HEK293T (cell line): Measurements from ENCODE around the gene MUC15.

Source experiments
- CTCF ChIA-PET: fragments of 350-600 bp; formaldehyde crosslinking; extraction: SDS; loops from one replicate; lab custom pipeline; 2021; ENCODE audit warnings: antibody characterized with exemption, inconsistent platforms; lab: Yijun Ruan, JAX
- POLR2A ChIA-PET: fragments of 350-600 bp; formaldehyde crosslinking; extraction: SDS; loops from one replicate; lab custom pipeline; 2020; ENCODE audit warnings: antibody characterized with exemption, inconsistent platforms; lab: Yijun Ruan, JAX
- DNase-seq: peaks from one replicate; pipeline ENCODE4 v3.0.0; 2012; ENCODE audit warnings: mixed read lengths; ENCODE audit errors: extremely low spot score
- ARNT ChIP-seq: fragments of 450-650 bp; IDR thresholded peaks from 2 replicates; pipeline ENCODE4 v1.6.1; 2017; ENCODE audit warnings: mild to moderate bottlenecking
- BHLHE40 ChIP-seq: fragments of 450-650 bp; IDR thresholded peaks from 2 replicates; pipeline ENCODE4 v1.6.1; 2016; ENCODE audit warnings: mild to moderate bottlenecking, moderate library complexity, borderline replicate concordance
- CTBP1 ChIP-seq: fragments of 450-650 bp; IDR thresholded peaks from 2 replicates; pipeline ENCODE4 v1.6.1; 2016; ENCODE audit warnings: borderline replicate concordance
- ELF4 ChIP-seq: fragments of 450-650 bp; IDR thresholded peaks from 2 replicates; pipeline ENCODE4 v1.6.1; 2017; ENCODE audit warnings: antibody characterized with exemption
- FOXA1 ChIP-seq: fragments of 450-650 bp; IDR thresholded peaks from 2 replicates; pipeline ENCODE4 v1.6.1; 2016; ENCODE audit warnings: mild to moderate bottlenecking
- FOXK2 ChIP-seq: fragments of 450-650 bp; IDR thresholded peaks from 2 replicates; pipeline ENCODE4 v1.6.1; 2016; ENCODE audit warnings: mild to moderate bottlenecking
- FOXM1 ChIP-seq: fragments of 450-650 bp; IDR thresholded peaks from 2 replicates; pipeline ENCODE4 v1.6.1; 2017; ENCODE audit warnings: mild to moderate bottlenecking, borderline replicate concordance
- HDGF ChIP-seq: fragments of 450-650 bp; IDR thresholded peaks from 2 replicates; pipeline ENCODE4 v1.6.1; 2017; ENCODE audit warnings: antibody characterized with exemption, borderline replicate concordance
- L3MBTL2 ChIP-seq: fragments of 450-650 bp; conservative IDR thresholded peaks from 2 replicates; pipeline ENCODE4 v1.6.1; 2016; ENCODE audit warnings: mild to moderate bottlenecking
- LEF1 ChIP-seq: fragments of 450-650 bp; IDR thresholded peaks from 2 replicates; pipeline ENCODE4 v1.6.1; 2017; ENCODE audit warnings: mild to moderate bottlenecking, borderline replicate concordance
- NFRKB ChIP-seq: fragments of 450-650 bp; IDR thresholded peaks from 2 replicates; pipeline ENCODE4 v1.6.1; 2016; ENCODE audit warnings: mild to moderate bottlenecking, moderate library complexity
- SP1 ChIP-seq: fragments of 450-650 bp; IDR thresholded peaks from 2 replicates; pipeline ENCODE4 v1.6.1; 2017
- SUZ12 ChIP-seq: fragments of 450-650 bp; IDR thresholded peaks from 2 replicates; pipeline ENCODE4 v1.6.1; 2016; ENCODE audit warnings: mild to moderate bottlenecking
- TARDBP ChIP-seq: fragments of 450-650 bp; IDR thresholded peaks from 2 replicates; pipeline ENCODE4 v1.6.1; 2016
- ZNF384 ChIP-seq: fragments of 450-650 bp; IDR thresholded peaks from 2 replicates; pipeline ENCODE4 v1.6.1; 2016
- TF ChIP-seq, protein P1 (sequence below): fragments of 450-650 bp; IDR thresholded peaks from 2 replicates; pipeline ENCODE4 v1.6.1; 2016

MUC15 gene

DNA sequence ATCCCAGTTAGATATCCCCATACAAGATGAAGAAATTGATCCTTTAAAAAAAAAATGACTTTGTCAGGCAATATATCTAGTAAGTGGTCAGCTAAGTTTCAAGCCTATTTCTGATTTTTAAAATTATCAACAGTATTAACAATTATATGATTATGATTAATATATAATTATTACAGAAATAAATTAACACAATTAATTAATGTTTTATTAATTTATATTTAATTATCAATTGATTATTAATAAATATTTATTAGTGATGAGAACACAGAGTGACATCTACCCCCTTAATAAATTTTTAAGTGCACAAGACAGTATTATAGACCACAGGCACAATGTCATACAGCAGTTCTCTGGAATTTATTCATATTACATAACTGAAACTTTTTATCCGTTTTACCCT lies 22.0 kb downstream of the MUC15 start:
- ChIA-PET CTCF (no interaction called here), POLR2A (no interaction called here)
- no peak for TF ChIP-seq SUZ12
- no peak for TF ChIP-seq ARNT
- TF ChIP-seq LEF1, result no peak
- no peak for TF ChIP-seq BHLHE40
- no peak for TF ChIP-seq L3MBTL2
- TF ChIP-seq FOXA1, result no peak
- TF ChIP-seq NFRKB, result no peak
- TF ChIP-seq ZNF384, result no peak
- TF ChIP-seq FOXK2, result no peak
- TF ChIP-seq ELF4, result no peak
- no peak for TF ChIP-seq FOXM1
- TF ChIP-seq, protein P1, sequence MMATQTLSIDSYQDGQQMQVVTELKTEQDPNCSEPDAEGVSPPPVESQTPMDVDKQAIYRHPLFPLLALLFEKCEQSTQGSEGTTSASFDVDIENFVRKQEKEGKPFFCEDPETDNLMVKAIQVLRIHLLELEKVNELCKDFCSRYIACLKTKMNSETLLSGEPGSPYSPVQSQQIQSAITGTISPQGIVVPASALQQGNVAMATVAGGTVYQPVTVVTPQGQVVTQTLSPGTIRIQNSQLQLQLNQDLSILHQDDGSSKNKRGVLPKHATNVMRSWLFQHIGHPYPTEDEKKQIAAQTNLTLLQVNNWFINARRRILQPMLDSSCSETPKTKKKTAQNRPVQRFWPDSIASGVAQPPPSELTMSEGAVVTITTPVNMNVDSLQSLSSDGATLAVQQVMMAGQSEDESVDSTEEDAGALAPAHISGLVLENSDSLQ, result no peak
- no peak for TF ChIP-seq HDGF
- DNase-seq, result no peak

DNA sequence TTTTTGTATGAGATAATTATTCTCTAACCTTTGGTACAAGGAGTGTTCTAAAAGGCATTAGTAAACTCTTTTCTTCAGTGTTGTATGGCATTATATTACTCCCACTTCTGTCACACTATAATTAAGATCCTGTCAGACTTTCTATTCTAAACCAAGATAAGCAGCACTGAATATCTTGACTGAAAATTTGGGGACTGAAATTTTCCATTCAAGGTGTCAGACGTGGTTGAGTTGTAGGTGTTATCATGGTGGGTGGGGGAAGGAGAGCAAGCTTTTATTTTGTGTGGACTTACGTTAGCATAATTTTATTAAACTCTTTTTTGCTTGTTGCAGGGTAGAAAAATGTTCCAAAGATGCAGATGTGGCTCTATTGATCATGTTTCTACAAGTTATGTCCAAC lies 22.9 kb downstream of the MUC15 start:
- TF ChIP-seq ELF4, result no peak
- TF ChIP-seq, protein P1, result no peak
- TF ChIP-seq NFRKB, result no peak
- CTCF ChIA-PET, result no interaction called here
- DNase-seq, result no peak
- POLR2A ChIA-PET, result no interaction called here

DNA sequence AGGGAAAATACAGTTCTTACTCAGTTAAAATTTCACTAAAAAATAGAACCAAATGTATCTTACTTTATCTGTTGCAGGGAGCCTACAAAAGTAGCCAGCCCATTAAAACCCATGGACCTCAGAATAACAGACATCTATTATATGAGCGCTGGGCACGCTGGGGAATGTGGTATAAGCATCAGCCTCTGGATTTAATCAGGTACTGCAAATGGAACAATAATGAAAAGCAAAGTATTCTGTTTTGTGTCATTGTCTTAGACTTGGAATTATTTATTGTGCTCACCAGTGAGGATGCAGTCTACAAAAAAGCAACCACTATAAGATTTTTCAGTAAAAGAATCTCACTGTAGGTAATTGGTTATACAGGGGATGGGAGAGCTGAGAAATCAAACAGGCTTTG lies 30.2 kb downstream of the MUC15 start:
- POLR2A ChIA-PET, result no interaction called here
- TF ChIP-seq FOXK2 (no peak), FOXA1 (no peak), ELF4 (no peak), LEF1 (no peak), NFRKB (no peak), SP1 (no peak), SUZ12 (no peak), L3MBTL2 (no peak), TARDBP (no peak), ARNT (no peak), FOXM1 (no peak), CTBP1 (no peak), BHLHE40 (no peak), ZNF384 (no peak)
- TF ChIP-seq, protein P1, result no peak
- CTCF ChIA-PET, result no interaction called here
- no peak for DNase-seq

DNA sequence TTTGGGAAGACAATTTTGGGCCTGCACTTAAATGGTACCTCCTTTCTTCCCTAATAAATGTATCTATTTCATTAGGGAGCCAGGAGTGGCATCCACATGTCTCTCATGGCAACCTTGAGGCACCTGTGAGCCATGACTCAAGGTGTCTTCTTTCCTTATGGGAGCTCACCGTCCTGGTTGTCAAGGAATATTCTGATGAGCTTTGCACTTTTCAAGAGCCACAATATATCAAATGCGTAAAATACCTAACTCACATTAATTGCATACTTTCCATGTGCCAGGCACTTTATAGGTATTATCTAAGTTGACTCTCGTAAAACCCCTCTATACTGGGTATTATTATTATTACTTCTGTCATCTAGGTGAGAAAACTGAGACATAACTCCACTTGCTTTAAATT lies 32.5 kb downstream of the MUC15 start:
- ChIA-PET CTCF (no interaction called here), POLR2A (no interaction called here)
- TF ChIP-seq FOXA1 (no peak), SP1 (no peak), LEF1 (no peak), FOXK2 (no peak), ZNF384 (no peak), CTBP1 (no peak), FOXM1 (no peak), SUZ12 (no peak), TARDBP (no peak), HDGF (no peak), ELF4 (no peak), NFRKB (no peak), ARNT (no peak), BHLHE40 (no peak)
- TF ChIP-seq, protein P1, result no peak
- DNase-seq, result no peak

DNA sequence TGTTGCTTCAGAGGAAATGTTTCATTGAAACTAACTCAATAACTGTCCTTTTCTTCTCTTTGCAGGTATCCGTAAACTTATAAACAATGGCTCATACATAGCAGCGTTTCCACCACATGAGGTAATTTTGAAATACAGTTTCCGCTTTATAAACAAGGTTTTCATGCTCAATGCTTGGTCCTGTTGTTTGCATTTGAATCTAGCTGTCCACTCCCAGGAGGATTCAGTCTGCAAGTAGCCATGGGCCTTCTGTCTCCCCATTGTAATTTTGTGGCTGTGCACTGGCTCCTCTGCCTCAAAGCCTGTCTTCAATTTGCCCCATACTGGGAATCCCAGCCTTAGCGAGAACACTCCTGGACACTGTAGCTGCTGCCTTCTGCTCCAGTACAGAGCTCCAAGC lies 34.7 kb downstream of the MUC15 start:
- CTCF ChIA-PET, result no interaction called here
- POLR2A ChIA-PET, result no interaction called here

DNA sequence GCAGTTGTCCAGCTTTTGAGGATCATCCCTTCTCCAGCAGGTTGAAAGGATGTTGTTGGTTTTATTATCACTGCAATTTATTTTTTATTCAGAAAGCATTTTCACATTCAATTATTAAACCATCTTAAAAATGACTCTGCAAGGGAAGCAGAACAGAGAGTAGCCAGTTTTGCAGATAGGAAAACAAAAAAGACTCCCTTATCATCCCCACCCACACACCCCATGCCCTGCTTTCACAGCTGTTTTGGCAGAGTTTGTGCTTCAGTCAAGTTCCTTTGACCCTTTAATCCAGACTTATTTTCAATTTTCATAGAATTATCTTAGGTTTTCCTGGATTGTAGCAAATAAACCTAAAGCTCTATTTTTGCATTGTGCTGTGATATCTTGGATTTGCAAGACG lies 44.4 kb downstream of the MUC15 start:
- TF ChIP-seq ELF4, result no peak
- no peak for TF ChIP-seq ARNT
- no peak for TF ChIP-seq FOXM1
- no peak for TF ChIP-seq NFRKB
- TF ChIP-seq HDGF, result no peak
- TF ChIP-seq ZNF384, result no peak
- TF ChIP-seq CTBP1, result no peak
- no peak for TF ChIP-seq LEF1
- no peak for TF ChIP-seq SUZ12
- no peak for TF ChIP-seq BHLHE40
- no peak for TF ChIP-seq FOXK2
- TF ChIP-seq L3MBTL2, result no peak
- TF ChIP-seq, protein P1, result no peak
- TF ChIP-seq TARDBP, result no peak
- no peak for TF ChIP-seq FOXA1
- TF ChIP-seq SP1, result no peak
- ChIA-PET CTCF (no interaction called here), POLR2A (no interaction called here)
- no peak for DNase-seq

More for the DNA sequence above, 34.7 kb downstream of the MUC15 start:
- TF ChIP-seq SUZ12, result no peak
- no peak for TF ChIP-seq TARDBP
- no peak for DNase-seq
